HG03064 (cell line): ENCODE measurements around the gene ATP5MC3.
A peak's percentile ranks its signal among the peaks of the same experiment; 100 is the strongest.

Experiments used
- ATAC-seq: cut with Tn5 transposase; IDR thresholded peaks from one replicate; pipeline ENCODE4 v1.9.1; 2021; ENCODE audit warnings: low read depth; ENCODE audit not compliant: unreplicated experiment

ATP5MC3 gene

DNA sequence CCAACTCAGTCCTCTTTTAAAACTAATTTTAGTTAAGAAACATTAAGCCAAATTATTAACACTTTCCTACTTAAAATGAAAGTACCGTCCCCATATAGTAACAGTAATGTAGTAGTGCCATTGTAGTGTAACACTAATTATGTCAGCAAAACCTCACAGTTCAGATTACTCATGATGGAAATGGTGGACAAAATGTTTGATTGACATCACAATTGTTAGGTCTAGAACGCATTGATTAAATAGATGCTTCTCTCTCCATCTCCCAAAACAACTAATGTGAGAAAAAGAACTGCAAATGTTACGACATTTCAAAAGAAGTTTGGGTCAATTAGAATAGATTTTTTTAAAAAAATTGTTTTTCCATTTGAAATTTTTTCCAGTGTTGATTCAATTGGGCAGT, 12.3 kb downstream of the ATP5MC3 start:
- no peak for ATAC-seq

- ATAC-seq, result peak; percentile 21
These were observed 13.0 kb downstream of the ATP5MC3 start for GRCh38 chr2:175168564-175168945.

DNA sequence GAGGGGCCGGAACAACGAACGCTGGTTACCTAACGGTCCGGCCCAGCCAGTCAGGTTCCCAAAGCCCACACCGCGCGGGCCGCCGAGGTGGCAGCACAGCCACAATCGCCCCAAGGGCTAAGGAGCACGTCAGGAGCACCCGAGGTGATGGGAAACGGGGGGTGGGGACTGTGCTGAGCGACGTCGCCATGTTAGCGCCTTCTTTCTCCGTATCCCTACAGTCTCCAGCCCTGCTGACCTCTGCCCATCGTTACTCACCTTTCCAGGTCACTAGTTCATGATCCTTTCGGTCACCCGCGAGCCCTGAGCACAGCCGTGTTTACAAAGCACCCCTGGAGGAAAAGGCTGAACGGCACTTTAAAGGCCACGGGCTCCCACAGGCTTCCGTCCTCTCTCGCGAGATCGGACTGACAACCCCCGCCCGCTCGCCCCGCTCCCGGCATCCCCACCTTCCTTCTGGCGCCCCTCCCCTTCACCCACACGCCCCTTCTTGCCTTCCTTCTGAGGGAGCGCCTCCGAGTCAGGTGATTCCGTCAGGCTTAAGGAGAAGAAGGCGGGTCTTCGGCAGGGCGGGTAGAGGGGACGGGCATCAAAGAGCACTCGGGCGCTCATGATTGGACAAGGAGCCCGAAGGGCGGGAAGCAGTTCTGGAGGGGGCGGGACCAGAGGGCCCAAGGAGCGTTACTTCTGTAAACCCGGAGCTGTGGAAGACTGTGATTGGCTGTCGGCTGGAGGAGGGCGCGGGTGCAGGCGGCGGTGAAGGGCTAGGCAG, 13.5 kb downstream of the ATP5MC3 start, which contains the start of gene ATF2:
ATF2 (minus strand) TSS at position 412 of the 772 bp plus-strand sequence. CDS start 31,760 bp downstream, outside the sequence.
- peak; percentile 91 for ATAC-seq

DNA sequence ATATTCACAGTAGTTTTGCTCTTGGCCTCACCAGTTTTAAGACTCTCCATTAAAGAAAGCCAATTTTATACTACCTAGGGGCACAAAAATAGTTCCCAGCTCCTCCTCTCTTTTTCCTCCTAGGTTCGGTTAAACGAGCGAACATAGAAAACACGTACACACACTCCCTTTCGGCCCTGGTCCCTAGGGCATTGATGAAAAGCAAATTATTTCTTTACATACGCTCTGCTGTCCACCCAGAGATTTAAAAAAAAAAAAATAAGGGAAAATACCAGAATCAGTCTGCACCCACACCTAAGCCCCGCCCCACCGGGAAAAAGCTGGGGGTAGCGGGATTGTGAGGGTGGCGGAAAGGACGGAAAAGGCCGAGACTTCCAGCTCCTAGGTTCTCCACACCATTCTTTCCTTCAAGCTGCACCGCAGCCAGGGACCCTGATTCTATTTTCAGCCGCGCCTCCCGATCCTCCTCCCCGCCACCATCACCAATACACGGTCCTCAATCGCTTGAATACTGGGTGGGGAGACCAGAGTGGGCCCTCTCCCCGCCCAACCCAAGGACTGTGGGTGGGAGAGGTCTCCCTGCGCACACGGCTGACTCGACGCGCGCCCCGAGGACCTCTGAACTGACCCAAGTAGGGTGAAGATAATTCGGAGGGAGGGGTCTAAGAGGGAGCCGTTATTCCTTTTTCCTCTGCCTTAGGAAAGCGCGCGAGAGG, 14.3 kb downstream of the ATP5MC3 start:
- ATAC-seq, result peak; percentile 1

GRCh38 chr2:175166216-175166824, 15.2 kb downstream of the ATP5MC3 start:
- ATAC-seq, result no peak

DNA sequence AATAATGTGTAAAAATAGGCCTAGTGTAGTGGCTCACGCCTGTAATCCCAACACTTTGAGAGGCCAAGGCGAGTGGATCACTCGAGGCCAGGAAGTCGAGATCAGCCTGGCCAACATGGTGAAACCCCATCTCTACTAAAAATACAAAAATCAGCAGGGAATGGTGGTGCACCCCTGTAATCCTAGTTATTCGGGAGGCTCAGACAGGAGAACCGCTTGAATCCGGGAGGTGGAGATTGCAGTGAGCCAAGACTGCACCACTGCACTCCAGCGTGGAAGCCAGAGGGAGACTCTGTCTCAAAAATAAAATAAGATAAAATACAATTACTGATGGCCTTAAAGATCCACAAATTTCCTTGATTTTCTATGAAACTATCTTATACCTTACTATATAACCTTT, 17.3 kb downstream of the ATP5MC3 start:
- ATAC-seq, result no peak

GRCh38 chr2:175158894-175159293, 22.6 kb downstream of the ATP5MC3 start:
- no peak for ATAC-seq

DNA sequence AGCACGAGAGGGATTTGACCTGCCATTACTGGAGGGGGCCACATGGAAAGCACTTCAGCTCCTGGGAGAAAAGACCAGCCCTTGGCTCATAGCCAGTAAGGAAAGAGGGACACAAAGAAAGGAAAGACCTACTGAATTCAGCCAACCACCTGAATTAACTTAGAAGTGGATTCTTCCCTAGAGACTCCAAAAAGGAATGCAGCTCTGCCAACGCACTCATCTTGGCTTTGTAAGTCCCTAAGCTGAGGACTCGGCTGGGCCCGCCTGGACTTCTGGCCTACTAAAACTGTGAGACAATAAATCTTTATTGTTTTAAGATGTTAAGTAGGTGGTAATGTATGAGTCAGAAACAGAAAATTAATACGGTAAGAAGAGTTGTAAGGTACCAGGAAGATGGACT, 25.0 kb downstream of the ATP5MC3 start:
- no peak for ATAC-seq

DNA sequence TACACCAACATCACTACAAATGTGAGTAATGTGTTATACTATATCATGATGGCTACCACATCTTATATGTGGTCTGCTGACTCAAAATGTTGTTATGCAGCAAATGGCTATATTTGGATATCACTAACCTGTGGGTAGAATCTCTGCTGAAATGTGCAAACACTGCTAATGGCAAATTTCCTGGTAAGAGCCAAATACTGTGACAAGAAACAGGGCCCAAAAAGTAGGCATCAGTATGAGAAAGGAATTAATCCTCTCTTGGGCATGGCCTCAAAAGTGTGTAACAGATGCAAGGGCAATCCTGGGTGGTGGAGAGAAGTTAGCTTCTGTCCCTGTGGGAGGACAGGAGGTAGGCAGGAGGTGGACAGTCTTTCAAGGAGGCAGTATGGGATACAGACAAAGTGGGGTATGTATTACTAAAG, 26.8 kb downstream of the ATP5MC3 start:
- ATAC-seq, result no peak

GRCh38 chr2:175152242-175152641, 29.3 kb downstream of the ATP5MC3 start:
- no peak for ATAC-seq

DNA sequence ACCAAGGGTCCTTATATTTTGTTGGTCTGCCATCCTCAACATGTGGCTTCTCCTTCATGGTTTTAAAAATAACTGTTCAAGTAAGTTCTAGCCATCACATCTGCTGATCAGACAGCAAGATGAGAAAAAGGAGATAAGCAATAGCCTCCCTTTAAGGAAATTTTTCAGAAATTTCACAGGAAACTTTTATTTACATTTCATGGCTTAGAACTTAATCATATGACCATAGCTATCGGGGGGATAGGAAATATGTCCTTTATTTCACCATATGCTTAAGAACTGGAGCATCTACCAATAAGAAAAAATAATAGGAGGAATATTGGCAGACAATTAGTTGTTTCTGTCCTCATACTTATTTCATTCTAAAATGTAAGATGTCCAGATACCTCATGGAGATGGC, 29.7 kb downstream of the ATP5MC3 start:
- ATAC-seq, result no peak

- no peak for ATAC-seq
These were observed 34.3 kb downstream of the ATP5MC3 start for GRCh38 chr2:175147186-175147585.

DNA sequence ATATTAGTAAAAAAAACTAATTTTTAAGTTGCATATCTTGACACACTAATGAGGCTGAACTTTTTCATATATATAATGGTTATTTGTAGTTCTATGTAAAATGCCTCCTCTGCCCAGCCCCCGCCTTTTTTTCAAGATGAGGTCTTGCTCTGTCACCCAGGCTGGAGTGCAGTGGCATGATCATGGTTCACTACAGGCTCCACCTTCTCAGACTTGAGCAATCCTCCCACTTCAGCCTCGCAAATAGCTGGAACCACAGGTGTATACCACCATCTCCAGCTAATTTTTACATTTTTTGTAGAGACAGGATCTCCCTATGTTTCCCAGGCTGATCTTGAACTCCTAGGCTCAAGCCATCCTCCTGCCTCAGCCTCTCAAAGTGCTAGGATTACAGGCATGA, 37.8 kb downstream of the ATP5MC3 start:
- ATAC-seq, result no peak

GRCh38 chr2:175143191-175143590, 38.3 kb downstream of the ATP5MC3 start:
- no peak for ATAC-seq

DNA sequence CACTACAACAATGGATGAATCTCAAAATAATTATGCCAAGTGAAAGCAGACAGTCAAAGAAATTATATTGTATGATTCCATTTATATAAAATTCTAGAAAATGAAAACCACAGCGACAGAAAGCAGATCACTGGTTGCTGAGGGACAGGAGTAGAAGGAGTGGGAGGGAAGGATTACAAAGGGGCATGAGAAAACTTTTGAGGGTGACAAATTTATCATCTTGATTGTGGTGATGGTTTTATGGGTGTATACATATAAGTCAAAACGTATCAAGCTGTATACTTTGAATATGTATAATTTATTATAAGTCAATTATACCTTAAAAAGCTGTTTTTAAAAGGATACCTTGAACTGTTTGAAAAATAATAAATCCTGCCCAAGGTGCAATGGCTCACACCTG, 41.2 kb downstream of the ATP5MC3 start:
- no peak for ATAC-seq

DNA sequence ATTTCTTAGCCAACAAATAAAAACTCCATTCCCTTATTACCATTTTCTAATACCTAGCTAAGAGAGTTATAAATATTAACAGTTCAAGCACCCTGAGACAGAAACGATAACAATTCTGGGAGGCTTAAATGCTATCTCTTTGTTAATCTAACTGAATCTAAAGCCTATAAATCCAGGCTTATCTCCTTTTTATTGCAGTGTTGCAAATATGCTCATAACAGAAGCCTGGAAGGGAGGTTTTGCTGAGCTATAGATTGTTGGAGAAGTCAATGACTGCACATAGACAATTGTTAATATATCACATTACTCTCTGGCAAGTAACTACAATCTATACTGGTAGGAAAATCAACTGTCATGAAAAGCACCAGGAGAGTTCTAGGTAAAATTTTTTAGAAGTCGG, 43.7 kb downstream of the ATP5MC3 start:
- ATAC-seq, result no peak

DNA sequence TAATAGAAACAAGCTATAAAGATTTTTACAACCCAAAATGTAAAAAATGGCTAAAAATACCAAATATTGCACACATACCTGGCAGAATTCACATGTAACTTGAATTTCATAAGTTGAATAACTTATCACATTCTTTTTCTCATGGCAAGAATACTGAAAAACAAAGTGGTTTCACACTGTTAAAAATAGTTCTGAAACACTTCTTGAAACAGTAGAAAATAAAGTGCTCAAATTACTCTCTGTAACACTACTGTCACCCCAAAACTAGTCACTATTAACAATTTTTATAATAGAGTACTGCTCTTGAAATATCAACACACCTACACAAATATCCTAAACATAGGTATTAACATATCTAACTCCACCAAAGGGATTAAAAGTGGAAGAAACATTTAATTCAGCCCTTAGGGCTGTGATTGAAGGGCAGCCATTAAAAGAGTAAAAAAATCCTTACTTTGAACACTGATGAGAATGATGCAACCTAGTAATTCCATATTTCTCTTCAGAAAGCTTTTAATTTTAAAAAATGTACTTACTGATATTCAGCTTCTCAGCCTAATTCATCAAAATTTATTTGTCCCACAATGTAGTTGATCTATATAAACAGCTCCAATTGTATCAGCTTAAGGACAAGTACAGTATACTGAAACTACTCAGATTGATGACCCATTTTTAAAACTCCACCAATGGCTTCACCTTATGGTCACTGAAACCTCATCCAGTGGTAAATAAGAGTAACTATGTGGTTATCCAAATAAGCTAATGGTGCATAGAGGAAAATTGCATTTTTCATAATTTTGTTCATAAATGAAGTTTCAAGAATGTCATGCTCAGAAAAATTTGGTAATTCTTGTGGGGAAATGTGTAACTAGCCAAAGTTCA, 44.9 kb downstream of the ATP5MC3 start:
- peak; percentile 59 for ATAC-seq

GRCh38 chr2:175135862-175136261, 45.6 kb downstream of the ATP5MC3 start:
- ATAC-seq, result no peak

GRCh38 chr2:175135177-175135576, 46.3 kb downstream of the ATP5MC3 start:
- ATAC-seq, result no peak

DNA sequence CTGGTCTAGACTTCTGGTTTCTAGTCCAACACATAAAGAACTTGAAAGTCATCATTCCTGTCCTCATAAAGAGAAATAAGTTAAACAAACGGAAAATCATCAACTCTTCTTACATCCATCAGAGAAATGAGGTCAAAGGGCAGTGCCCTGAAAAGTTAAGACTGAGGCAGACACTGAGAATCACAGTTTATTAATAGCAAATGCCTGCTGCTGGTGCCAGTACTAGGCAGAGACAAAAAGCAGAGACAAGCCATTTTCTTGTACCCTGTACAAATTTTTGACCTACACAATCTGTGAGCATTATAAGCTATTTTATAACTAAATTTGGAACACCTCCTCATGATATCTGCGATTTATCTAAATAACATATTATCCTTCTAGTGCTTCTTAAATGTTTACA, 50.3 kb downstream of the ATP5MC3 start:
- ATAC-seq, result no peak

DNA sequence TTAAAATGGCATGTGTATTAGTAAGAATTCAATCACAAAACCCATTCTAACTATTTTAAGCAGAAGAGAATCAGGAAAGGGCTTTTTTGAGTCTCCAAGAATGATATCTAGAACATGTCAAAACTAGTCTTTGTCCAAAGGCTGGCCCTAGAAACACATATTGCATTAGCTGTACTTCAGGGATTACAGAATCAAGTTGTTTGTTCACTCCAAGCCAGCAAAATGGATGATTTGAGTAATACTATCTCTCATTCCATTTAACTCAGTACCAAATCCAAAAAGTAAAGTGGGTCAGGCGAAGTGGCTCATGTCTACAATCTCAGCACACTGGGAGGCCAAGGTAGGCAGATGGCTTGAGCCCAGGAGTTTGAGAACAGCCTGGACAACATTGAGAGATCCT, 54.8 kb downstream of the ATP5MC3 start:
- no peak for ATAC-seq
